SU-DHL-6 (cell line): ENCODE data around the gene ATP8A1.

ENCODE experiments used
- H2AFZ ChIP-seq: fragments of 200-600 bp; sonication (generic); 2 replicates; pipeline ENCODE4 v1.6.1; 2014; ENCODE audit warnings: low read depth, mild to moderate bottlenecking, moderate library complexity, mixed read lengths, antibody characterized with exemption, low read length; ENCODE audit not compliant: severe bottlenecking
- H3F3A ChIP-seq: fragments of 200-600 bp; shearing (Covaris generic); 2 replicates; pipeline ENCODE4 v1.6.0; 2016; ENCODE audit warnings: antibody characterized with exemption, mild to moderate bottlenecking; ENCODE audit not compliant: insufficient read depth
- H3K27ac ChIP-seq: fragments of 200-600 bp; sonication (generic); 2 replicates; pipeline ENCODE4 v1.5.1; 2016; ENCODE audit warnings: low read depth, mild to moderate bottlenecking, low read length, moderate library complexity, mixed read lengths
- H3K27me3 ChIP-seq: fragments of 200-600 bp; sonication (generic), shearing (Covaris generic); 2 replicates; pipeline ENCODE4 v1.6.0; 2014; ENCODE audit warnings: mild to moderate bottlenecking, low read length
- H3K36me3 ChIP-seq: fragments of 200-600 bp; sonication (generic); 2 replicates; pipeline ENCODE4 v1.6.1; 2014; ENCODE audit warnings: mild to moderate bottlenecking, low read length, mixed read lengths
- H3K4me2 ChIP-seq: fragments of 300-600, 200-600 bp; shearing (Covaris generic), sonication (generic); 2 replicates; pipeline ENCODE4 v1.6.0; 2014; ENCODE audit warnings: low read length, low read depth, mild to moderate bottlenecking; ENCODE audit not compliant: poor library complexity, severe bottlenecking
- H3K4me3 ChIP-seq: fragments of 200-600 bp; sonication (generic); 2 replicates; pipeline ENCODE4 v1.5.1; 2014; ENCODE audit warnings: antibody characterized with exemption, low read length, mild to moderate bottlenecking, mixed read lengths; ENCODE audit not compliant: insufficient read depth, poor library complexity, severe bottlenecking
- H3K79me2 ChIP-seq: fragments of 200-600 bp; sonication (generic); 2 replicates; pipeline ENCODE4 v1.6.1; 2014; ENCODE audit warnings: mild to moderate bottlenecking, low read length, moderate library complexity; ENCODE audit not compliant: insufficient read depth
- H3K9ac ChIP-seq: fragments of 200-600 bp; sonication (generic); 2 replicates; pipeline ENCODE4 v1.7.0; 2014; ENCODE audit warnings: mild to moderate bottlenecking, low read length
- H3K9me2 ChIP-seq: fragments of 200-600 bp; sonication (generic); replicated peaks from 2 replicates; pipeline ENCODE4 v1.6.1; 2014; ENCODE audit warnings: low read length; ENCODE audit not compliant: insufficient read depth
- H3K9me3 ChIP-seq: fragments of 200-600 bp; sonication (generic); 2 replicates; pipeline ENCODE4 v1.6.1; 2014; ENCODE audit warnings: low read length, mixed read lengths; ENCODE audit not compliant: insufficient read depth
- H4K20me1 ChIP-seq: fragments of 200-600 bp; sonication (generic); 2 replicates; pipeline ENCODE4 v1.6.1; 2014; ENCODE audit warnings: low read depth, mild to moderate bottlenecking, antibody characterized with exemption, low read length, moderate library complexity, mixed read lengths
- EZH2phosphoT487 ChIP-seq: fragments of 200-600 bp; sonication (generic), shearing (Covaris generic); conservative IDR thresholded peaks from 2 replicates; pipeline ENCODE4 v1.6.1; 2018; ENCODE audit warnings: mild to moderate bottlenecking, antibody characterized with exemption, low read length, moderate library complexity, mixed read lengths
- TF ChIP-seq, protein P1 (sequence below): fragments of 200-600 bp; sonication (generic); IDR thresholded peaks from one replicate; pipeline ENCODE4 v1.5.1; 2017; ENCODE audit warnings: antibody characterized with exemption, mild to moderate bottlenecking, low read length, moderate library complexity; ENCODE audit not compliant: insufficient read depth, poor library complexity, severe bottlenecking

The ATP8A1 gene

DNA sequence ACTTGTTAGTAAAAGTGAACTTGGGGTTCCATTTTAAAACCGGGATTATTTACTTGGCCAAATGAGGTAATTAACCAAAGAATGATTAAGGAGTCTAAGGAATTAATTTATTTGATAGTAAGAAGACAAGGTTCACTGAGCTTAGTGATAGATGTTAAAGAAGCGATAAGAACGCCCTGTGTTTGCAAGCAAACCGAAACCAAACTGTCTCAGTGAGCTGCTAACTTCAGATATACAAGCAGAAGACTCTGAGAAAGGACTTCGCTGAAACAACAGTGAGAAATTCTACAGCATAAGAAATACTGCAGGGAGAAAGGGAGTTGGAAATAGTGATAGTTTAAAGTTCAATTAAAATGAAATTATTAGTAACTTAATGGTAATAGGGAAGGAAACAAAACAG is 297.2 kb downstream of the ATP8A1 start:
- no peaks in the 10 kb centered on the region for H3K9me2 ChIP-seq

More for the DNA sequence above, 297.2 kb downstream of the ATP8A1 start:
- Histone ChIP-seq H3K36me3 (no peaks in the 10 kb centered on the region), H3K9me3 (no peaks in the 10 kb centered on the region), H3K9ac (no peak overlapping the region), H3K27ac (no peak overlapping the region), H3F3A (no peaks in the 10 kb centered on the region), H4K20me1 (no peaks in the 10 kb centered on the region), H3K4me3 (no peak overlapping the region), H3K79me2 (no peaks in the 10 kb centered on the region), H2AFZ (no peak overlapping the region), H3K27me3 (no peaks in the 10 kb centered on the region), H3K4me2 (no peak overlapping the region)
- TF ChIP-seq EZH2phosphoT487 = no peak
- TF ChIP-seq, protein P1, sequence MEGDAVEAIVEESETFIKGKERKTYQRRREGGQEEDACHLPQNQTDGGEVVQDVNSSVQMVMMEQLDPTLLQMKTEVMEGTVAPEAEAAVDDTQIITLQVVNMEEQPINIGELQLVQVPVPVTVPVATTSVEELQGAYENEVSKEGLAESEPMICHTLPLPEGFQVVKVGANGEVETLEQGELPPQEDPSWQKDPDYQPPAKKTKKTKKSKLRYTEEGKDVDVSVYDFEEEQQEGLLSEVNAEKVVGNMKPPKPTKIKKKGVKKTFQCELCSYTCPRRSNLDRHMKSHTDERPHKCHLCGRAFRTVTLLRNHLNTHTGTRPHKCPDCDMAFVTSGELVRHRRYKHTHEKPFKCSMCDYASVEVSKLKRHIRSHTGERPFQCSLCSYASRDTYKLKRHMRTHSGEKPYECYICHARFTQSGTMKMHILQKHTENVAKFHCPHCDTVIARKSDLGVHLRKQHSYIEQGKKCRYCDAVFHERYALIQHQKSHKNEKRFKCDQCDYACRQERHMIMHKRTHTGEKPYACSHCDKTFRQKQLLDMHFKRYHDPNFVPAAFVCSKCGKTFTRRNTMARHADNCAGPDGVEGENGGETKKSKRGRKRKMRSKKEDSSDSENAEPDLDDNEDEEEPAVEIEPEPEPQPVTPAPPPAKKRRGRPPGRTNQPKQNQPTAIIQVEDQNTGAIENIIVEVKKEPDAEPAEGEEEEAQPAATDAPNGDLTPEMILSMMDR = no peak
